Skeletal muscle cell (primary cell): ENCODE results near the gene MAST3.
"Not testable (repeated sequence)": the region's sequence is repeated elsewhere in the genome, so short reads cannot be mapped to it uniquely, and the experiment has no call there.

ENCODE experiments used
- DNase-seq: peaks from one replicate; pipeline ENCODE4 v3.0.0-alpha.2; 2010; ENCODE audit warnings: low read depth
- H3K4me3 ChIP-seq: 2 replicates; pipeline ENCODE4 v1.5.1; 2011; ENCODE audit warnings: low read depth, mild to moderate bottlenecking, control low read depth, low read length, moderate library complexity

The MAST3 gene

GRCh38 chr19:18155095-18156087 lies 57.8 kb downstream of the MAST3 start:
- no peak overlapping the region for H3K4me3 ChIP-seq
- no peak for DNase-seq

GRCh38 chr19:18156268-18156667 lies 58.7 kb downstream of the MAST3 start:
- H3K4me3 ChIP-seq, result no peak overlapping the region
- no peak for DNase-seq

- no peak overlapping the region for H3K4me3 ChIP-seq
- DNase-seq, result peak; percentile 65
Observed at GRCh38 chr19:18156841-18157464, 59.4 kb downstream of the MAST3 start.

GRCh38 chr19:18157465-18158063 lies 60.0 kb downstream of the MAST3 start:
- DNase-seq, result no peak
- no peak overlapping the region for H3K4me3 ChIP-seq

- no peak for DNase-seq
- H3K4me3 ChIP-seq, result no peak overlapping the region
Observed at GRCh38 chr19:18158467-18158866, 60.9 kb downstream of the MAST3 start.

GRCh38 chr19:18159059-18159616 lies 61.6 kb downstream of the MAST3 start:
- DNase-seq, H3K4me3 ChIP-seq: not testable (repeated sequence)

- no peak for DNase-seq
- H3K4me3 ChIP-seq, result no peak overlapping the region
Observed at GRCh38 chr19:18159810-18160209, 62.2 kb downstream of the MAST3 start.

- H3K4me3 ChIP-seq, result peak overlapping the region; percentile 24
- DNase-seq, result no peak
Observed at GRCh38 chr19:18160493-18160970, 63.0 kb downstream of the MAST3 start.

GRCh38 chr19:18160971-18161635 lies 63.5 kb downstream of the MAST3 start:
- peak overlapping the region; percentile 24 for H3K4me3 ChIP-seq
- no peak for DNase-seq

- H3K4me3 ChIP-seq, result peak overlapping the region; percentile 17
- DNase-seq, result no peak
Observed at GRCh38 chr19:18161636-18162002, 64.0 kb downstream of the MAST3 start.

GRCh38 chr19:18164072-18164471 lies 66.5 kb downstream of the MAST3 start:
- DNase-seq, result no peak
- H3K4me3 ChIP-seq, result no peak overlapping the region

- no peak overlapping the region for H3K4me3 ChIP-seq
- no peak for DNase-seq
Observed at GRCh38 chr19:18165794-18166544, 68.4 kb downstream of the MAST3 start.

GRCh38 chr19:18167011-18167410 lies 69.4 kb downstream of the MAST3 start:
- H3K4me3 ChIP-seq, result no peak overlapping the region

GRCh38 chr19:18167975-18168645 lies 70.5 kb downstream of the MAST3 start:
- no peak for DNase-seq
- no peak overlapping the region for H3K4me3 ChIP-seq

More at GRCh38 chr19:18167011-18167410, 69.4 kb downstream of the MAST3 start:
- DNase-seq, result no peak

- no peak overlapping the region for H3K4me3 ChIP-seq
- DNase-seq, result no peak
Observed at GRCh38 chr19:18168673-18169381, 71.2 kb downstream of the MAST3 start.

GRCh38 chr19:18170714-18171255 lies 73.2 kb downstream of the MAST3 start:
- no peak overlapping the region for H3K4me3 ChIP-seq
- no peak for DNase-seq

- no peak overlapping the region for H3K4me3 ChIP-seq
- no peak for DNase-seq
Observed at GRCh38 chr19:18171605-18172327, 74.2 kb downstream of the MAST3 start.
